Measurements from ENCODE around the gene WFDC2.

The WFDC2 gene

GRCh38 chr20:45444050-45444449, 25.5 kb upstream of the WFDC2 start:
- TF ChIP-seq CTCF (IDR thresholded peaks at IDR 0.05) = no peak

- peak; percentile 39; the same call in 1 of the 2 replicates for TF ChIP-seq CTCF (IDR thresholded peaks at IDR 0.05)
These were observed 23.6 kb upstream of the WFDC2 start for GRCh38 chr20:45445805-45446562.

GRCh38 chr20:45448270-45448669, 21.3 kb upstream of the WFDC2 start:
- TF ChIP-seq CTCF (IDR thresholded peaks at IDR 0.05) = no peak

- no peak for TF ChIP-seq CTCF (IDR thresholded peaks at IDR 0.05)
These were observed 20.0 kb upstream of the WFDC2 start for GRCh38 chr20:45449528-45449927.

- peak; percentile 79 for TF ChIP-seq CTCF (IDR thresholded peaks at IDR 0.05)
These were observed 19.3 kb upstream of the WFDC2 start for GRCh38 chr20:45450097-45450818.

- TF ChIP-seq CTCF (IDR thresholded peaks at IDR 0.05) = no peak
These were observed 17.3 kb upstream of the WFDC2 start for GRCh38 chr20:45452238-45452637.

GRCh38 chr20:45452772-45453691, 16.5 kb upstream of the WFDC2 start:
- TF ChIP-seq CTCF (IDR thresholded peaks at IDR 0.05) = no peak
